Erythroblast (primary cell): ENCODE results near the gene CD74.

Experiments used
- GATA1 ChIP-seq: IDR thresholded peaks from 2 replicates; pipeline ENCODE4 v1.6.1; 2011; ENCODE audit warnings: low read depth, mild to moderate bottlenecking, control low read depth, low read length, moderate library complexity
- POLR2A ChIP-seq: IDR thresholded peaks from 2 replicates; pipeline ENCODE4 v1.6.1; 2011; ENCODE audit warnings: mild to moderate bottlenecking, low read length

DNA sequence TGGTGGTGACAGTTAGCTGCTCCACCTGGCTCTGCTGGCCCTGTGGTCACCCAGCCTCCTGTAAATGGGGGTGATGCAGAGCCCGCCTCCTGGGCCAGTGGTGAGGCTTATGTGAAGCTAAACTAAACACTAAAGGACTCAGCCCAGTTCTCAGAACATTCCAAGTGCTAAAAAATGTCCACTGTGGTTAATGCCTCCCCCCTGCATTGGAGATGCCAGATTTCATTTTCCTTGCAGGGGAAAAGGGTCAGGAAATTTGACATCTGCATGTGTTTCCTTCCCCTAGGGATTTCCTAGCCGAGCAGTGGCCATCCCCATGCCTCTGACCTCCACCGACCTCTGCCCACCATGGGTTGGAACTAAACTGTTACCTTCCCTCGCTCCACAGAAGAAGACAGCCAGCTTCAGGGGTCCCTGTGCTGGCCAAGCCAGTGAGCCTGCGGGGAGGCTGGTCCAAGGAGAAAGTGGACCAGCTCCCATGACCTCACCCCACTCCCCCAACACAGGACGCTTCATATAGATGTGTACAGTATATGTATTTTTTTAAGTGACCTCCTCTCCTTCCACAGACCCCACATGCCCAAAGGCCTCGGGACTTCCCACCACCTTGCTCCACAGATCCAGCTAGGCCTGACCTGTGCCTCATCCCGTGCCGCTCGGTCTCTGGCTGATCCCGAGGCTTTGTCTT, 13.0 kb downstream of the CD74 start:
- TF ChIP-seq POLR2A: no peak
- TF ChIP-seq GATA1: no peak
